Right ventricle myocardium superior (tissue), 1 donor: ENCODE results near the gene CCL4L2. TPM values are rescaled to one million over a fixed set of nuclear protein-coding genes. Genes with fewer than 3 reads are reported as not detected.
"Not testable (repeated sequence)": the region's sequence is repeated elsewhere in the genome, so short reads cannot be mapped to it uniquely, and the experiment has no call there.

Source experiments
- ATAC-seq: fragments of 200-7000 bp; cut with Tn5 transposase; one replicate; pipeline ENCODE4 v1.9.1; 2020; ENCODE audit warnings: mild to moderate bottlenecking; ENCODE audit not compliant: poor library complexity
- DNase-seq: peaks from one replicate; pipeline ENCODE4 v3.0.0-alpha.2; 2020
- intact Hi-C: fragments of 100-400 bp; cut with DNase I; formaldehyde crosslinking; loops from one replicate; pipeline ENCODE4 v1.11.2; 2022
- total RNA-seq: library from RNA; stranded (reverse); fragmentation: NEBNext Ultra II Directional; extraction: Animal tissue kit (Norgen Biotek cat#: 25700); gene quantifications from one replicate; pipeline ENCODE4 v1.2.1, GENCODE V29; 2021
- donor health status: DM: no; HTN: yes; CAD: no; lungs with severe emphysema.

Gene CCL4L2
- total RNA-seq, 1 donor from 2014 or later = not detected

DNA sequence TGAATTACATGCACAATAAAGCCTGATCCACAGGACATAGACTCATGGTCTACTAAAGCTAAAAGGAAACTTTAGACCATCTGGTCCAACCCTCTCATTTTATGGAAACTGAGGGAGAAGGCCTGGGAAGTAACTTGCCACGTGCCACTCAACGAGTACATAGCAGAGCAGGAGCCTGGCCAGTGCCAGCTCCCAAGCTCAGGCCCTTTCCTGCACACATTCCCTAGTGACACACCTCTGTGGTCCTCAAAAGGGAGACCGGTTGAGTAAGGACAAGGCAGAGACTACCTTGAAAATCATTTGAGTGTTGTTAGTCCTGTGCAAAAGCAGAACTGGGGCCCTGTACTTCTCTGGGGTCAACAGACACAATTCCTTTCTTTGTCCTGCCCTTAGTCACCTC lies 2.8 kb downstream of the CCL4L2 start:
- ATAC-seq = no peak
- DNase-seq = no peak
- intact Hi-C loops = no loop called here

DNA sequence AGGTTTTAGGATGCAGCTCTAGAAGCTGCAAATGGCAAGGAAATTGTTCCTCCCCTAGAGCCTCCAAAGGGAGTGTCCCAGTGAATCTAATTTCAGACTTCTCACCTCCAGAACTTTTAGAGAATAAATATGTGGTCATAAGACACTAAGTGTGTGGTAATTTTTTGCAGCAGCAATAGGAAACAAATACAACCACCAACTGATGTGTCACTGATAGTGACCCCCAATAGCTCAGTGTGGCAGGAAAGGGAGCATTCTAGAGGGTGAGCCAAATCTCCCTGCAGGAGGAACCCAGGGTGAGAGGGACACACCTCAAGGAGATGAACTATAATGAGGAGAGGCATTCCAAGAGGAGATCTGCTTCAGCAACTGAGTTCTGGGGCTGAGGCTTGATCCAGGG lies 4.1 kb downstream of the CCL4L2 start:
- DNase-seq (no peak), ATAC-seq (no peak)
- intact Hi-C loops = no loop called here

DNA sequence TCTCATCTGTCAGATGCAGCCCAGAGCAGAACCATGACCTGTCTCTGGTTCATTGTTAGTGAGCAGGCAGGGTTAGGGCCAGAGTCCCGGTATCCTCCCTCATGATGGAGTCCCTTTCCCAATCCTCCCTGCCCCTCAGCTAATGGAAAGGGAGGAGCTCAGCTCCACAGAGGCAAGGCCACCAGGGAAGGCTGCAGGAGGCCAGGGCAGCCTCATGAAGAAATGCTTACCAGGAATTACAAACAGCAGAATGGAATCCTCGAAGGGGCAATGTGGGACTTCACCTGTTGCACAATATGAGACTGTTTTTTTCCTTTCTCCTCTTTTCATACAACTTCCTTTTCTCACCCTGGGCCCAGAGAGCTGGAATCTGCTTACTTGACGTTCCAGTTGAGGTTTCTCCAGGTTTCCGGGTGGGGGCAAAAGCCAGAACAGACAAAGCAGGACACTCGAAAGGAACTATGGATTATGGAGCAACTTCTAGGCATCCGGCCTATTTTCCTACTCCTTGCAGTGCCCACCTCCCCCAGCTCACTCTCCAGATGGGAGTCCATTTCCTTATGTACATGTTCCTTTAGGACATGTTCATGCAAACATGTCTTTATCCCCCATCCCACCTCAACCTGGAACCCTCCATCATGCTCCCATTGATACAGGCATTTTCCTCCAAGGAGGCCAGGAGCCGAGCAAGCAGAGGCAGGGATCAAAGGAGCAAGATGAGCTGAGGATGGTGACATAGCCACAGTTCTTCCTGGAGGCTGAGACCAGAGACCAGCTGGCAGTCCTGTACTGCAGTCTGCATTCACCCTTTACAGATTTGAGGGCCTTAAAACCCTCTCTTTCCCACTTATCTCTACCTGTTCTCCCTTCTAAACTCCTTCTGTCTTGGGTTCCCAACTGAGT lies 4.8 kb downstream of the CCL4L2 start:
- intact Hi-C loops, ATAC-seq, DNase-seq: not testable (repeated sequence)

DNA sequence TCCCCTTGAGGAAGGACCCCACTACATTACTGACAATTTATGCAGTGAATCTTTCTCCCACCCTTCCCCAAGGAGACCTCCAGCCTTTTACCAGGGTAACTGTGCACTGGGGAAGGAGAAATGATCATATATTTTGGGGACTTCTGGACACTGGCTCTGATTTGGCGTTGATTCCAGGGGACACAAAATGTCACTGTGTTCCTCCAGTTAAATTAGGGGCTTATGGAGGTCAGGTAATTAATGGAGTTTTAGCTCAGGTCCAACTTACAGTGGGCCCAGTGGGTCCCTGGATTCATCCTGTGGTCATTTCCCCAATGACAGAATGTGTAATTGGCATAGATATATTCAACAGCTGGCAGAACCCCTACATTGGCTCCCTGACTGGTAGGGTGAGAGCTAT lies 8.7 kb downstream of the CCL4L2 start:
- DNase-seq, intact Hi-C loops, ATAC-seq: not testable (repeated sequence)

DNA sequence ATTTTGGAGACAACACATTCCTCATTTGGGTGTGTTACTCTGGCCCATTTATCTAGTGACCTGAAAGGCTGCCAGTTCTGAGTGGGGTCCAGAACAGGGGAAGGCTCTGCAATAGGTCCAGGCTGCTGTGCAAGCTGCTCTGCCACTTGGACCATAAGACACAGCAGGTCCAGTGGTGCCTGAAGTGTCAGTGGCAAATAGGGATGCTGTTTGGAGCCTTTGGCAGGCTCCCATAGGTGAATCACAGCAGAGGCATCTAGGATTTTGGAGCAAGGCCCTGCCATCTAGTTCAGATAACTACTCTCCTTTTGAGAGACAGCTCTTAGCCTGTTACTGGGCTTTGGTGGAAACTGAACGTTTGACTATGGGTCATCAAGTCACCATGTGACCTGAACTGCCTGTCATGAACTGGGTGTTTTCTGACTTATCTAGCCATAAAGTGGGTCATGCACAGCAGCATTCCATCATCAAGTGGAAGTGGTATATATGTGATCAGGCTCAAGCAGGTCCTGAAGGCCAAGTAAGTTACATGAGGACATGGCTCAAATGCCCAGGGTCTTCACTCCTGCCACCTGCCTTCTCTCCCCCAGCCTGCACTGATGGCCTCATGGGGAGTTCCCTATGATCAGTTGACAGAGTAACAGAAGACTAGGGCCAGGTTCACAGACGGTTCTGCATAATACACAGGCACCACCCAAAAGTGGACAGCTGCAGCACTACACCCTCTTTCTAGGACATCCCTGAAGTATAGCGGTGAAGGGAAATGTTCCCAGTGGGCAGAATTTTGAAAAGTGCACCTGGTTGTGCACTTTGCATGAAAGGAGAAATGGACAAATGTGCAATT lies 10.1 kb downstream of the CCL4L2 start:
- intact Hi-C loops, ATAC-seq, DNase-seq: not testable (repeated sequence)

DNA sequence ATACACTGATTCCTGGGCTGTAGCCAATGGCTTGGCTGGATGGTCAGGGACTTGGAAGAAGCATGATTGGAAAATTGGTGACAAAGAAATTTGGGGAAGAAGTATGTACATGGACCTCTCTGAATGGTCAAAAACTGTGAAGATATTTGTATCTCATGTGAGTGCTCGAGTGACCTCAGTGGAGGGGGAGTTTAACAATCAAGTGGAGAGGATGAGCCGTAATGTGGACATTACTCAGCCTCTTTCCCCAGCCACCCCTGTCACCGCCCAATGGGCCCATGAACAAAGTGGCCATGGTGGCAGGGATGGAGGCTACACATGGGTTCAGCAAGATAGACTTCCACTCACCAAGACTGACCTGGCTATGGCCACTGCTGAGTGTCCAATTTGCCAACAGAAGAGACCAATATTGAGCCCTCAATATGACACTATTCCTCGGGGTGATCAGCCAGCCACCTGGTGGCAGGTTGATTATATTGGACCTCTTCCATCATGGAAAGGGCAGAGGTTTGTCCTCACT lies 10.8 kb downstream of the CCL4L2 start:
- DNase-seq, ATAC-seq, intact Hi-C loops: not testable (repeated sequence)

DNA sequence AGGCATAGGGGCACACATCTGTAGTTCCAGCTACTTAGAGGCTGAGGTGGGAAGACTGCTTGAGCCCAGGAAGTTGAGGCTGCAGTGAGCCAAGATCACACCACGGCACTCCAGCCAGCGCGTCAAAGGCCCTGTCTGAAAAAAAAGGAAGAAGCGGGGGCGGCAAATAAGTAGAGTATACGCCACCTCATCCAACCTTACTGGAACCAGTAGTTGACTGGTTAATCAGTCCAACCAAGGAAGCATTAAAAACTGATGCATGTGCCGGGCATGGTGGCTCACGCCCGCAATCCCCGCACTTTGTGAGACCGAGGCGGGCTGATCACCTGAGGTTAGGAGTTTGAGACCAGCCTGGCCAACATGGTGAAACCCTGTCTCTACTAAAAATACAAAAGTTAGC lies 12.1 kb downstream of the CCL4L2 start:
- intact Hi-C loops, DNase-seq, ATAC-seq: not testable (repeated sequence)

DNA sequence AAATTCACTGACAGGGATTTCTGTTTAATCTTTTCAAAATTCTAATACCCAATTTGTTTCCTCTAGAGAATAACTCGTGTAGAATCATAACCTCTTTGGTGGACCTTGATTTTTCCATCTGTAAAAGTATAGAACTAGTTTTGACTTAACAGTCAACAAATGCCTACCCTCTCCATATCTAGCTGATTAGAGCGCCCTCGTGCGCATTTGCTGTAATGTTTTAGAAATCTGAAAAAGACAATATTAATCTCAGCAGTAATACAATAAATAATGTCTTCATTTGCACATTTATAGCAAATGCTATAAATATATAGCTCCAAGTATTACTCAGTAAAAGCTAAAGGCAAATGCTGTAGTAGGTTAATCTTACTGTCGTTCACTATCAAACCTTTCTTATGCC lies 18.8 kb downstream of the CCL4L2 start:
- intact Hi-C loops, ATAC-seq, DNase-seq: not testable (repeated sequence)

DNA sequence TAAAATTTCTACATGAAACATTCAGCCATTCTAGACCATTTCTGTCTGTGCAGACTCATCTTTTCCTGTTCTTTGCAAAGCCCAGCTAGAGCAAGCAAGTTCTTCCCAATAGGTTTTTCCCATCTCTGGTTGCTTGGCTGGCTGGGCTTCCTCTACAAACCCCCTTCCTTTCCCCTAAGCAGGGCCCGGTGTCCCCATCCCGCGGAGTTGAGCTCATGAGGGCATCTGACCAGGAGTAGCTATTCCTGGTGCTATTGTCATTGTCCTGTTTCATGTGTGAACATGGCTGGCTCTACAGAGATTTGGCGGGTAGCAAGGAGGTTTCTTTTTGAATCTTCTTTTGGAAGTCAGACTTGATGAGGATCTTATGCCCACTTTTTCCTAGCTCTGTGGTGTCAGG lies 31.2 kb downstream of the CCL4L2 start:
- ATAC-seq, intact Hi-C loops: not testable (repeated sequence)
- DNase-seq = peak; percentile 41

Other genes starting within 250 kb of the CCL4L2 start
- gene CCL16, start 229.6 kb upstream of the CCL4L2 start, total RNA-seq = not detected
- gene CCL14, start 224.3 kb upstream of the CCL4L2 start, total RNA-seq = 7.2 TPM
- gene CCL15, start 209.5 kb upstream of the CCL4L2 start, total RNA-seq = not detected
- gene CCL23, start 193.1 kb upstream of the CCL4L2 start, total RNA-seq = not detected
- 2.7 TPM for gene CCL18, start 146.8 kb upstream of the CCL4L2 start, total RNA-seq
- gene CCL3, start 120.9 kb upstream of the CCL4L2 start, total RNA-seq = 0.27 TPM
- gene CCL4, start 107.2 kb upstream of the CCL4L2 start, total RNA-seq = 0.62 TPM
- 2.2 TPM for gene TBC1D3B, start 34.4 kb upstream of the CCL4L2 start, total RNA-seq
- gene CCL3L1, start 14.3 kb upstream of the CCL4L2 start, total RNA-seq = not detected
- gene TBC1D3I, start 53.5 kb downstream of the CCL4L2 start, total RNA-seq = 0.30 TPM
- not detected for gene TBC1D3G, start 112.8 kb downstream of the CCL4L2 start, total RNA-seq
- gene TBC1D3H, start 177.4 kb downstream of the CCL4L2 start, total RNA-seq = not detected